NT2/D1 (cell line): Measurements from ENCODE around the gene METTL25.

Experiments used
- SUZ12 ChIP-seq: IDR thresholded peaks from 2 replicates; pipeline ENCODE4 v1.6.1; 2011; ENCODE audit not compliant: insufficient read length, insufficient read depth; ENCODE audit errors: extremely low read depth
- YY1 ChIP-seq: IDR thresholded peaks from 2 replicates; pipeline ENCODE4 v1.6.1; 2011; ENCODE audit not compliant: insufficient read length, insufficient read depth
- ZNF274 ChIP-seq: IDR thresholded peaks from 2 replicates; pipeline ENCODE4 v1.6.1; 2011; ENCODE audit warnings: mild to moderate bottlenecking, low read depth, low read length

DNA sequence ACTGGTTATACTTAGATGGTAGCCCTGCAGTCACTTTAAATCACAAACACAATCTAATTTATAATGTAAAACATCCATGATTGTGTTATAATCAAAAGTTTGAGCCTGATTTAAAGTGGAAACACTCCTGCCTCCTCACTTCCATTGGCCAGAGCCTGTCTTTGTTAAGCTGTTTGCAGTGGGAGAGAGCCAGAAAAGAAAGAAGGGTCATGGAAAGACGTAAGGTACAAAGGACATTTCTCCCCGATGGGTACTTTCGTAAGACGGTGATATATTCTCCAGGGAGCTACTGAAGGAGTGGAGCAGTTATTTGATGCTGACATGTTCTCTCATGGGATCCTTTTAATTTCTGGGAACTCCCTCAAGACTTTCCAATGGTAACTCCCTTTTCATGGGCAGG is 164.0 kb downstream of the METTL25 start:
- no peak for TF ChIP-seq YY1
- no peak for TF ChIP-seq ZNF274
- TF ChIP-seq SUZ12 = no peak
